Measurements from ENCODE around the gene CFAP251.

DNA sequence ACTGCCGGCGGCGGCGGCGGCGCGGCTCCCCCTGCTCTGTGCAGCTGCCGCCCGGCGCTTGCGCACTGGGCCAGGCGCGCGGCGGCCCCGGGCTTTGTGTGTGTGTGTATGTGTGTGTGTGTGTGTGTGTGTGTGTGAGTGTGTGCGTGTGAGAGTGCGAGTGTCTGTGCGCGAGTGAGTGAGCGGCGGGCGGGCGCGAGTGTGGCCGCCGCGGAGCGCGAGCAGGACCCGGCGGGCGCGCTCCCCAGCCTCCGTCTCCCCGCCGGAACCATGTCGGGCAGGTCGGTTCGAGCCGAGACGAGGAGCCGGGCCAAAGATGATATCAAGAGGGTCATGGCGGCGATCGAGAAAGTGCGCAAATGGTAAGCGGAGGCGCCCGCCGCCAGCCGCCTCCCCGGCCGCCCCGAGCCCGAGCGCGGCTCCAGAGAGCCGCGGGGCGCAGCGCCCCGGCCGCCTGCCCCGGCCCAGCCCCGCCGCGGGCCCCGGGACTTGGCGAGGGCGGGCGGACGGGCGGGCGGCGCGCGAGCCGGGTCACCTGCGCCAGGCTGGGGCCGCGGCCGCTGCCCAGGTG lies 103.5 kb downstream of the CFAP251 start, which contains the start of gene BCL7A:
- TF ChIP-seq, protein P1, sequence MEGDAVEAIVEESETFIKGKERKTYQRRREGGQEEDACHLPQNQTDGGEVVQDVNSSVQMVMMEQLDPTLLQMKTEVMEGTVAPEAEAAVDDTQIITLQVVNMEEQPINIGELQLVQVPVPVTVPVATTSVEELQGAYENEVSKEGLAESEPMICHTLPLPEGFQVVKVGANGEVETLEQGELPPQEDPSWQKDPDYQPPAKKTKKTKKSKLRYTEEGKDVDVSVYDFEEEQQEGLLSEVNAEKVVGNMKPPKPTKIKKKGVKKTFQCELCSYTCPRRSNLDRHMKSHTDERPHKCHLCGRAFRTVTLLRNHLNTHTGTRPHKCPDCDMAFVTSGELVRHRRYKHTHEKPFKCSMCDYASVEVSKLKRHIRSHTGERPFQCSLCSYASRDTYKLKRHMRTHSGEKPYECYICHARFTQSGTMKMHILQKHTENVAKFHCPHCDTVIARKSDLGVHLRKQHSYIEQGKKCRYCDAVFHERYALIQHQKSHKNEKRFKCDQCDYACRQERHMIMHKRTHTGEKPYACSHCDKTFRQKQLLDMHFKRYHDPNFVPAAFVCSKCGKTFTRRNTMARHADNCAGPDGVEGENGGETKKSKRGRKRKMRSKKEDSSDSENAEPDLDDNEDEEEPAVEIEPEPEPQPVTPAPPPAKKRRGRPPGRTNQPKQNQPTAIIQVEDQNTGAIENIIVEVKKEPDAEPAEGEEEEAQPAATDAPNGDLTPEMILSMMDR (IDR thresholded peaks at IDR 0.05) = no peak
- TF ChIP-seq POLR2A (IDR thresholded peaks at IDR 0.05) = no peak
